Measurements from ENCODE around the gene EEF1E1. TPM values are rescaled to one million over a fixed set of nuclear protein-coding genes. Genes with fewer than 3 reads are reported as not detected.

Gene EEF1E1
- total and polyA plus RNA-seq, 2 of the 8 experiments (the other 6 are each of a cell fraction or from before 2014, with no cell fraction given), result 96.8 to 112 TPM

- TF ChIP-seq ZNF274 (IDR thresholded peaks at IDR 0.05; ENCODE audit: borderline replicate concordance, extremely low read depth, low read length) (no peak), KDM4A (IDR thresholded peaks at IDR 0.05; ENCODE audit: low read depth, low read length, severe bottlenecking) (peak; percentile 94), SRF (IDR thresholded peaks at IDR 0.05; ENCODE audit: low read depth, low read length) (peak; percentile 76), HDAC2 (IDR thresholded peaks at IDR 0.05; ENCODE audit: borderline replicate concordance in 1 of 2, low read depth in 2 of 2, low read length in 2 of 2) (peak in 1 of 2 experiments; percentile 95; a peak in 1 of 4 replicates), TBP (IDR thresholded peaks at IDR 0.05; ENCODE audit: low read depth, low read length) (no peak; the same call in 1 of the 2 replicates)
These were observed 38.3 kb downstream of the EEF1E1 start, which contains the start of gene BLOC1S5 (continued) for GRCh38 chr6:8063761-8064637.
